ENCODE results near the gene SLC39A9.

Gene SLC39A9, protein sequence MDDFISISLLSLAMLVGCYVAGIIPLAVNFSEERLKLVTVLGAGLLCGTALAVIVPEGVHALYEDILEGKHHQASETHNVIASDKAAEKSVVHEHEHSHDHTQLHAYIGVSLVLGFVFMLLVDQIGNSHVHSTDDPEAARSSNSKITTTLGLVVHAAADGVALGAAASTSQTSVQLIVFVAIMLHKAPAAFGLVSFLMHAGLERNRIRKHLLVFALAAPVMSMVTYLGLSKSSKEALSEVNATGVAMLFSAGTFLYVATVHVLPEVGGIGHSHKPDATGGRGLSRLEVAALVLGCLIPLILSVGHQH

DNA sequence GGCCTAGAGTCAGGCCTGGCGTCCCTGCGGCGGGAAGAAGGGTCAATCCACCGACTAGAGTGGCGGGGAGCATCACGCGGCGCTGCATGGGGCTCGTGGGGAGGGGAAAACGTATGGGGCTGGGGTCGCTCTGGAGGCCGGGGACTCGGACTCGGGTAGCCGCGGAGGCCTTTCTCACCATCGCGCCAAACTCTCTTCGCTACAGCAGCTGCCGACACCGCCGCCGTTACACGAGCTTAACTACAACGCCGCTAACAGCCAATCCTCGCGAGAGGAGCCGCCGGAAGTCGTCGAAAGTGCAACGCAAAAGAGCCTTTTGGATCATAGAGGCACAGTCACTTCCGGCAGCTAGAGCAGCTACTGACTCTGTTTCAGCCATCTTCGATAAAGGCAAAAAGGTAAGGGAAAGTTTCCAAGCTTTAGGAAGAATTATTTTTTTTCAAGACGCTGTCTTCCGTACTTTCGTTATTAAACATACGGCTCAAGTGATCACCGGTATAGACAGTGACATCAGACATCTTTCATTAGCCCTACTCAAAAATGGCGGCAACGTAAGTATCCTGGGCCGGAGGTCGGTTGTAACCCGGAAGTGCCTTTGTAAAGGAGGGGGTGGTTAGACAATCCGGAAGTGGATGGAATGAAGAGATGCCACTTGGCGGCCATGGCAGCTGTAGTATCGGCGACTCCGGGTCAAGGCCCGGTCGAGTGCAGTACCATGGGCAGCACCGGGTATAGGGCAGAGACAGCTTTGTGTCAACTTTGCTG is at the start of gene SLC39A9, which contains the start of gene ERH:
Gene SLC39A9, plus strand, starts transcription at position 640 of the 765 bp plus-strand sequence. CDS start 678 bp downstream, outside the sequence.
Gene ERH, minus strand, starts transcription at position 247 of the 765 bp plus-strand sequence. Its CDS starts 66 bp downstream, at position 181.
- peak; percentile 93 for DNase-seq

DNA sequence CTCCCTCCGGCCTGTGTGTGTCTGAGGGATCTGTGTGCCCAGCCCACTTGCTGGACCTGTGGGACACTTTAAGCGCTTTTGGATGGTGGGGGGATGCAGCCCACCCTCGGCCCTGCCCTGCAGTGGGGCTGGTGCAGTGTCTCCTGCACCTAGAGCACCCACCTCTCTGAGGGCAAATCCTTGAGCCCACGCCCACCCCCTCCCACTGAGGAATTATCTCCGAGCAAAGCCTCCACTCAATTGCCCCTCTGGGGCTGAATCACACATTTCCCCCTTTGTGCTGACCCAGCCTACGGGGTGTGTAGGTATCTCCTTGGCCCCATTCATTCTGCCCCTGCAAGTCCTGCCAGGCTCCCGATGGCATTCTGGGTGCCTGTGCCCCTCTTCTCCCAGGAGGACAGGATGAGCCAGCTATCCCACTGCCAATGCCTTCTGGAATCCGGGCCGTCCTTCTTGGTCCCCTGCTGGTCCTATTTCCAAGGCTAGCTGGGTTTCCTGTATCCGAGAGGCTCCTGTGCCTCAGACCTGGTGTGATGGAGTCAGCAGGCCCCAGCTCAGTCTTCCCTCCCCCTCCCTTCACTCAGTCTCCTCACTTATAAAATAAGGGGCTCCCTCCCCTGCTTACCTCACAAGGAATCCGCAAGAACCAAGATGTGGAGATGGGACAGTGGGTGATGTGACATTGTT is 49.3 kb upstream of the SLC39A9 start:
- DNase-seq = no peak

DNA sequence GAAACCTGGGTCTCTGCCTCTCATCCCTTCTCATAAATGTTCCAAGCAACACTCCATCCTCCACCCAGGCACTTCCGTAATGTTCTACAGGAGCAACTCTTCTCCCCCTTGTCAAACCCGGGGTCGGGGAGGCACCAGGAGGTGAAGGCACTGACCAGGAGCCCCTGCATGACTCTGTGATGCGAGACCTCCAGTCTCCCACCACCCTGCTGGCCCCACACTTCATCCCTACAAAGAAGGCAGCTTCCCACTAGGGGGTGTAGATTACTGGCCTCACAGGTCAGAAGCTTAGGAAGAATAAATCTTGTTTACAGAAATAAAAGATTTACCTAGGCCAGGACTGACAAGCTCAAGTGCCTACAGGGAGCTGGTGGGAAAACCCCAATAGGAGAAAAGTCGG is 47.6 kb upstream of the SLC39A9 start:
- DNase-seq = no peak

DNA sequence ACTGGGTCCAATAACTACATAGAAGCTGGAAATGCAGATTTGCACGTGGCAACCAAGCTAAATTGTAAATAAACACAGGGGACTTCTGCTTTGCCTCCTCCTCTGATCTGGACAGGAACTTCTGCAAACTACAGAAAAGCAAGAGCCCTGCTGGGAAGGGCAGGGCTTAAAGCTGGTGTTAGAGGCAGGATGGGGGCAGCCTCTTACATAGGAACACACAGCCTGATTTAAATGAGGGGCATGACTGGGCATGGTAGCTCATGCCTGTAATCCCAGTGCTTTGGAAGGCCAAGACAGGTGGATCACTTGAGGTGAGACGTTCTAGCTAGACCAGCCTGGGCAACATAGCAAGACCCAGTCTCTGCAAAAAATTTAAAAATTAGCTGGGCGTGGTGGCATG is 47.1 kb upstream of the SLC39A9 start:
- DNase-seq = no peak

DNA sequence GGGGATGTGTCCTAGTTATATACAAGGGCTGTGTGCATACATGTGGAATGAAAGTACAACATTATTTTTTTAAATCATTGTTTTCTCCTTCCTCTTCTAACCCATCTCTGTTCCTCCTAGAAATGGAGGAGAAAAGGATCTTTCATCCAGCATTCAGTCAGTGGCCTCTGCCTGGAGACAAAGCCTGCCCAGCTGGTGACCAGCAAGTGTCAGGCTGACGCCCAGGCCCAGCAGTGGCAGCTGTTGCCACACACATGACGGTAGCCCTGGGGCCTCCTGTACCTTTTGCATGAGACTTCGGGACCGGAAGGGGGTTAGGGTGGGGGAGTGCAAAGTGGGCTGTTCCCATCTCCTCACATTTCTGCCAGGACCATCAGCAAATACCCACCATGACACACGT is 46.6 kb upstream of the SLC39A9 start:
- no peak for DNase-seq

DNA sequence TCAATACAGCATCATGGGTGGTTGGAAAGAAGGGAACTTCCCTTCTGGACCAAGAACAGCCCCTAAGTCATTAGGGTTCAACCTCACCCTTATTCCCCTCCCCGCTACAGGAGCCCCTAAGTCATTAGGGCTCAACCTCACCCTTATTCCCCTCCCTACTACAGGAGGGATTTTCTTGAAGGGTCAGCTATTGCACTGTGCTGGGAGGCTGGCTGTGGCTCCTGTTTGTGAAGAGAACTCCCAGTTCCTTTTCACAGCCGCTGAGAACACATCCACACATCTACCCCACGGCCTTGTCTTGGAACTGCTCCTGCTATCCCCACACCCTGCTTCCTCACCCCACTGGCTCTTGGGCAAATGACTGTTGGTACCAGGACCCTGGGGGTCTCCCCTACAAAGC is 45.3 kb upstream of the SLC39A9 start:
- no peak for DNase-seq

DNA sequence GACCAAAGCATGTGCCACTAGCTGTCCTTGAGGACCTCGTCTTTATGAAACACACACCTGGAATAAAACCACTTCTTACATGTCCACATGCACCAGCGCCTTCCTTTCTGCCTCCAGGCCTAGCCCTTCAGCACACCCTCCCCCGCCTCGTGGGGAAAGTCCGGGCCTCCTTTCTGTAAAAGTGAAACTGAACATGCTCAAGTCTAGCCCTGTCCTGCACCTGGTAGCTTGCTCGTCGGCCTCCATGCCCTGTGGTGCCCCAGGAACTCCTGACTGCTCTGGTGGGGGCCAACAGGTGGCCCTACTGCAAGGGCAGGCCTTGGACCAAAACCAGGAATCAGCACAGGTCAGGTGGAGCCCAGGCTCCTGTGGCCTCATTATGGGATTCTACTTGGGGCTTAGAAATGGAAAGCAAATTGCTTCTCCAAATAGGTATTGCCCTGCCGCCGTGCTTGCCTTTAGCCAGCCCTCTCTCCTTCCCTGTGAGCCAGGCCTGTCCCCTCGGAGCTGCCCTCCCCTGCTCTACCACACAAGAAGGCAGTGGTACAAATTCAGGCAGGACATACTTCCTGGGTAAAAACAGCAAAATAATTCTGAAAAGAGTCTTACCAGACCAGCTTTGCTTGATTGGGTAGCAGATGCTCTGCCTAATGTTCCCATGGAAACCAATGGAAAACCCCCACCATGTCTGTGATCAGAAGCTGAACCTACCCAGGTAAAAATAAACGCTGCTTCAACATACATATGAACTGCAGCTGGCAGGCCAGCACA is 43.9 kb upstream of the SLC39A9 start:
- DNase-seq = peak; percentile 72

DNA sequence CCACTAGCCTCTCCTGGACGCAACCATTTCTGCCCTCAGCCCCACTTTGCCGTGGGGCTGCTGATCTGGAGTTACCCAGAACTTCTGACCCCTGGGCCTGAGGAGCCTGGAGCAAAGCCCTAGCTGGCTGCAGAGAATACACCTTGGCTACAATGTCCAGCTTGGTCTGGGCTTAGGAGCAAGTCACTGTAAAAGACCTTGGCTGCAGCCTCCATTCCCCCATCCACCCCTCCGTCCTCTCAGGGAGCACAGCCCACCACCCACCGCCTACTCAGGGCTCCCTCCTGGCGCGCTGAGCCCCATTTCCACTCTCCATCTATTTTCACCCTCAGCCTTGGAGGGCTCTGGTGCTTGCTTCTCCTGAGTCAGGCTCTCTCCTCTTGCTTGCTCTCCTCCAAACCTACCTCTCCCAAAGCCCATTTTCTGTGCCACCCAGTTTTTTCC is 43.3 kb upstream of the SLC39A9 start:
- no peak for DNase-seq

DNA sequence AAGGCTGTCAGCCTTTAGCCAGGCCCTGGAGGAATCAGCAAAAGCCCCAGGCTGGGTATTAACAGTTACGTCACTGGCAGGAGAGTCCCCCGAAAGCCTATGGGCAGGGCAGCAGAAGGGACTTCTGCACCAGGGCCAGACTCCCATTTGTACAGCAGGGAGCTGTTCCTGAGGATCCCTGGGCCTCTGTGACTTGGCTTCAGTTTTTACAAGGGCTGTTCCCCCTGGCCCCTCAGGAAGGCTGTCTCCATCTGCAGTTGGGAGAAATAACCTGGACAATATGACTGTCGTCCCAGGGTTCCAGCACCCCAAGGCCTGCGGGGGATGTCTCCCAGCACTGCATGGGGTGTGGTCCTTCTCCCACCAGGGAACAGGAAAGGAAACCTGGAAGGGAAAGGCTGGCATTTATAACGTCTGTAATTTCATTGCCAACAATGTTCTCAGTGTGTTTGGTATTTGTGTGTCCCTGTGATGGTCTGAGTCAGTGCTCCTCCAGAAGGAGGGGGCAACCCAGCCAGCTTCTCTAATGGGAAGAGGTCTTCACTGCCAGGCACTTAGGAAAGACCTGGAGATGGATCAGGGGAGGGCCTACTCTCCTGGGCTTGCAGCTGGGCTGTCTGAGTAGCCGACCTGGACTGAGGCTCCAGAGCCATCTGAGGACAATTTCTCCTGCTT is 42.7 kb upstream of the SLC39A9 start:
- DNase-seq = no peak

DNA sequence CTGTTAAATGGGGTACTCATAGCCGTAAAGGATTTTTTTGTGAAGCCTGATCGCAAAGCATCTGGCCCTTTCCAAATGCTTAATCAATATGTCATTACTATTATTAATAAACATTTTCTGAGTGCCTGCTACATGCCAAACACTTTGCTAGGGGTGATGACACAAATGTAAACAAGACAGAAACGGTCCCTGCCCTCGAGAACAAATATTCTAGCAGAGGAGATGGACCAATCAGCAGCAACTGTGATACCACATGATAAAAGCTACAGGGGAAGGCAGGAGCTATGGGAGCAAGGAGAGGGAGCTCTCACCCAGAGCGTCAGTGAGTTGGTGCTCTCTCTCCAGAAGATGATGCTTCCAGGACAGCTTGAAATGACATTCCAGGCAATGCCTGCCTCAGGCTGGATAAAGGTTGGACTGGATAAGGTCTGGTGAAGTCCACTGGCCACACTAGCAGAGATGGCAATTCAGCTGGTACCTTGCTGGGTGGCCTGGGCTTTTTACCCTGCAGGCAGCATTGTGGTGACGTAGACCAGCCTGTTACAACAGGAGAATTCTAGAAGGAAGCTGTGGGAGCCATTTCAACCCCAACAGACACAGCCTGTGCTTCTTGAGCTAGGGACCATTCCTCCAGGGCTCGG is 41.5 kb upstream of the SLC39A9 start:
- no peak for DNase-seq

DNA sequence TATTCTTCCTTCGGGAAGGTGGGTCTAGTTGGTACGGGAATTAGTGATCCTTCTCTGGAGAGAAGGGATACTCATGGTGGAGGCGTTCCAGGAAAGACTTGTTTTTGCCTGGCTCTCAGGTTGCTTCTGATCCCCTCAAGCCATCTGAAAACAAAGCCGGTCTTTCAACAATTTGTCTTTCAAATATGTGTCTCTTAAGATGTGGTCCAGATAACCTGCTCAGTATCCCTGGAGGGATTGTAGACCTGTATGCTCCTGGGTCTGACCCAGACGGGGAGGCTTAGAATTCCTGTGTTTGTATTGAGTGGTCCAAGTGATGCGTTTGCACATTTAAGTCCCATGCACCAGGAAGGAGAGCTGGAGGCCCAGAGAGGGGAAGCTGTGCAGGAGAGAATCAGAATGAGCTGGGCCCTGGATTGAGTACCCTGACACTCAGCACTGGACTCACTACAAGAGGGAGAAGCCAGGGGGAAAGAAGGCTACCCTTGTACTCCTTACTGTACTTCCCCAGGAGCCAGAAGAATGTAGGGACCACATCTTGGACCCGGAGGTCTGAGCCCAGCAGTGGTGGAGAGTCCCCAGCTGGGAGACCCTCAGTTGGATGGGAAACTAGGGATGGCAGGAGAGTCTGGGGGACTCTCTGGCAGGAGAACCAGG is 40.8 kb upstream of the SLC39A9 start:
- no peak for DNase-seq

DNA sequence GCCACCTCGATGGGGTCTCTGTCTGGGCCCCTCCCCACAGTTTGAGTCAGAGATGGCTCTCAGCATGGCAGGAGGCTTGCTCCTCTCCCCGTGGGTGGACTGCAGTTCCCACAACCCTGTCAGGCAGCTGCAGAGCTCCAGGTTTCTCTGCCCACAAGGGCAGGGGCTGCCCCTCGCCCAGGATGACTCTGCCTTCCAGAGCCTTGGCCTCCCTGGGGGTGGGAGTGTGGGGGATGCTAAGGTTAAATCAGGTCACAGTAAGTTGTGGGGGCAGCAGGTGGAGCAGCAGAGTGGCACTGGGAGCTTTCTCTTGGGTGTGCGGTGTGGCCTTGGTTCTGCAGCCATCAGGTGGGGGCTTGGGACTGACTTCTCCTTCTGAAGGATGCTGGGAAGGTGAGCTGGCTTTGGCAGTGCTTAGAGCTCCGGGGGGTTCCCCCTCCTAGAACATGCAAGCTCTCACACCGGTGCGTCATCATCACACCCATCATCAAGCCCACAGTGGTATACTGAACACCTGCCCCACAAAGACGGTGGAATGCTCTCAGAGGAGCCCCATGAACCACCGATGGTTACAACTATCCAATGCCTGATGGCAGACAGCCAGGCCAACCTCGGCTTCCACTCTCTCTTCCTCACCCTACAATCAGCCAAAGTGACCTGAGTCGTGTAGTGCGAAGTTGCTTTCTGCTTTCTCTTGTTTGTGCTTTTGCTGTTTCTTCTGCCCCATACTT is 40.1 kb upstream of the SLC39A9 start:
- DNase-seq = peak; percentile 23

DNA sequence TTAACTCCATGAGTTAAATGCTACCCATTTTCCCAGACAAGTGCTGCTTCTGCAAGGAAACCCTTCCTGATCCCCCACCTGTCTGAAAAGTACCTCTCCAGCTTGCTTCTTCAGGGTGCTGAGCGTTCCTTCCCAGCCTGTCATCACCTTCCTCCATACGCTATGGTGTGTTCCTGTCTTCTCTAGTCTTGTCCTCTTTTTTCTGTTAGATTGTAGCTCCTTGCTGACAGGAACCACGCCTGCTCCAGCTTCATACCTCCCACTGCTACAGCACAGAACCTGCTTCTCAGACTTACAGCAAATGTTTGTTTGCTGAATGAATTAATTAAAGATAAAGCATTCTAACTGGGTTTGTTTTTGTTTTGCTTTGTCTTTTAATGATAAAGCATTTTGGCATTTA is 39.5 kb upstream of the SLC39A9 start:
- DNase-seq = no peak

DNA sequence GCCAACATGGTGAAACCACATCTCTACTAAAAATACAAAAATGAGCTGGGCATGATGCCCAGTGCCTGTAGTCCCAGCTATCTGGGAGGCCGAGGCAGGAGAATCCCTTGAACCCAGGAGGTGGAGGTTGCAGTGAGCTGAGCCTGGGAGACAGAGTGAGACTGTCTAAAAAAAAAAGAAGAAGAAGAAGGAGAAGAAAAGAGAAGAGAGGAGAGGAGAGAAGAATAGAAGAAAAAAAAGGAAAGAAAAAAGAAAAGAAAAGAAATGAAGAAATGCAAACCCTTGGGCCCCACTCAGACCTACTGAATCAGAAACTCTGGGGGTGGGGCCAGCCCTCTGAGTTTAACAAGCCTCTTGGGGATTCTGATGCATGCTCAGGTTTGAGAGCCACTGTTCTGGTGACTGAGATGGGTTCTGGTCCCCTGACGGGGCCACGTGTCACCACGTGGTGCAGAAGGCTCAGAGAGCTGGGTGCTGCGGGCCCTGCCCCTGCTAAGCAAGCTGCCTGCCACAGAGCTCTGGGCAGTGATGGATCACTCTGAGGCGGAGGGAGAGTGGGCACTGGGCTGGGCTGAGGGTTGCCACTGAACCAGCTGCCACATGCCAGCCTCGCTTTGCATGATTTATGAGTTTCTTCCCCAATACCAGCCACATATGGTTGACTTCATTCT is 37.9 kb upstream of the SLC39A9 start:
- no peak for DNase-seq

DNA sequence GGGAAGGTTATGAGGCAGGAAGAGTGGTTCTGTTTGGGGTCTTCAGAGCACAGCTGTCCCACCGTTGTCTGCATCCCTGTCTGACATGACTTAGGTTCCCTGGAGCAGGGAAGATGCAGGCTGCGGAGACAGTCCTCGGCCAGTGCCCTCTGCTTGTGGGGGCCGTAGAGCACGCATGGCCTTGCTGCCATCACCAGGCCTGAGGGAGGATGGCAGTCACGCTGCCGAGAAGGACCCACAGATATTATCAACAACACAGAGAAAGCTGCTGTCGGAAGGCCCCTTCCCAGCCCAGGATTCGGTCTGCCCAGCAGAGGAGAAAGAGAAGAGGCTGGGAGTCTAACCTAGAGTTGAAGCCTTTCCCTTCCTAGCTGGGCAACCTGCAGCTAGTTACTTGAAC is 35.4 kb upstream of the SLC39A9 start:
- no peak for DNase-seq

DNA sequence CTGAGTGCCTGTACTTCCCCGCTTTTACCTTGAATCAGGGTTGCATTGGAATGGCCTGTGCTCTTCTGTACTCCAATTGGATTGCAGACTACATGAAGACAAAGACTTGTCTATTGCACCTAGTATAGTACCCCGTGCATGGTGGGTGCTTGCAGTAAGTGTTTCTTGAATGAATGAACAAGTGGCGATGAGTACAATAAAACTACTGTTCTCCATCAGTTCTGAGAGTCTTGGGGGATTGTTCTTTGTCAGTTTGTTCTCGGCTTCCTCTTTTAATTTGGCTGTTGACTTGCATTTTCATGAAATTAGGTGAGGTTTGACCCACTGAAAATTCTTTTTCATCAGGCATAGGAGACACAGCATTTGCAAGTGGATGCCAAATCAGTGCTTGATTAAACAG is 34.5 kb upstream of the SLC39A9 start:
- no peak for DNase-seq

DNA sequence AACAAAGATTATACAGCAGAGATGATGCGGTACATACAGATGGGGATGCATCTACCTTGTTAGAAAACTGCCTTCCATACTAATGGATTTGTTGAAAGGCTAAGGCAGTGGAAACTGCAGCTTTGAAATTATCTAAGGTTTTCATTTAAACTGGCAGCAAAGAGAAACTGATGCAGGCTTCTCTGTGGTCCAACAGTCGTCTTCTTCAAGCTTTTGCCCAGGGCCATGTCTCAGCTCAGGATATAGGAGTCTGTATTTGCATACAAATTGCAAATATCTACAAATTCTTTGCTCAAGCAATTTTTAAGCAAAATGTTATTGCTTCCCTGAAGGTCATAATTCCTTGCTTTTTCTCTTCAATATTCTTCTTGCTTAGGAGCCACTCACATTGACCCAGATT is 34.1 kb upstream of the SLC39A9 start:
- DNase-seq = no peak

DNA sequence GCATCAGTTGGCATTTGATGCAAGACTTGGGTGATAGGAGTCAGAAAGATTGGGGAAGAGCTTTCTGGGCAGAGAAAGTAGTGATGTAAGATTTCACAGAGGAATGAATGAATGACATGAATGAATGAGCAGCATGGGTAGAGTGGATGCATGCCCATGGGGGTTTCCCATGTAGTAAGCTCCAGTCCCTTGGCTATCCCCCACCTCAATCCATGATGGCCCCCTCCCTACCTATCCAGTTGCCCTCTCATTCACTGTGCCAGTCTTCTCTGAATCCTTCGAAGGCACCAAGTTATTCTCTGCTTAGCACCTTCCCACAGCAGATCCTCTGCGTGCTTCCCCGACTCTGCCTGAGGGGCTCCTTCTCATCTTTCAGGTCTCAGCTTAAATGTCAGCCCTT is 32.4 kb upstream of the SLC39A9 start:
- DNase-seq = no peak

DNA sequence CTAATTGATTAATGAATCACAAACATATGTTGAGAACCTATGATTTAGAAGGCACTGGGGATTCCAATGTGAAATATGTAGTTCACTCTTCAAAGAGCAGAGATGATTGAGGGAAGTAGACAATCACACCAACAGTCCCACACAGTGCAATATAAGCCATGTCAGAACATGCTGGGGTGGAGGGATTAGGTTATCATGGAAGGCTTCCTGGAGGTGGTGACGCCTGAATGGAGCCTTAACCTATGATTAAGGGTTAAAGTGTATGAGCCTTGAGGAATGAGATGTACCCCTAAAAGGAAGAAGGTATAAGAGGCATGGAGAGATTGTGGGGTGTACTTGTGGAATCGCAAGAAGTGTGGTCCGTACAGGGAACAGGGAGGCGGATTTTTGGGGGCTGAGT is 31.7 kb upstream of the SLC39A9 start:
- no peak for DNase-seq

DNA sequence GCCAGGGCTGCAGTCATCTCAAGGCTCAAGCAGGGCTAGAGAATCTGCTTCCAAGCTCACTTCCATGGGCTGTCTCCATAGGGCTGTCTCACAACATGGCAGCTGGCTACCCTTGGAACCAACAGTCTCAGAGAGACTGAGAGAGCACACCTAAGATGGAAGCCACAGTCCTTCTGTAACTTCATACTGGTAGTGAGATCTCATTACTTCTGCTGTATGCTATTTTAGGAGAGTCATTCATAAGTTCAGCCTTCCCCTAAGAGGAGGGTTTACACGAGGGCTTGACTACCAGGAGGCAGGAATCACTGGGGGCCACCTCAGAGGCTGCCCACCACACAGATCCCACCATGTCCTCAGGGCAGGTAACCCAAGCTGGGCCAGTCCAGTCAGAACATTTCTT is 30.1 kb upstream of the SLC39A9 start:
- DNase-seq = no peak
